ENCODE data around the gene SMURF1.

GRCh38 chr7:99037327-99037940 is 106.5 kb downstream of the SMURF1 start:
- TF ChIP-seq MAFK (IDR thresholded peaks at IDR 0.05; ENCODE audit: low read depth, low read length) (no peak), POLR2A (IDR thresholded peaks at IDR 0.05; ENCODE audit: low read depth, low read length) (no peak), CTCF (conservative IDR thresholded peaks at IDR 0.05; ENCODE audit: low read depth, low read length) (no peak), RAD21 (IDR thresholded peaks at IDR 0.05; ENCODE audit: low read length) (no peak), RCOR1 (IDR thresholded peaks at IDR 0.05; ENCODE audit: insufficient replicate concordance, low read length) (no peak), CEBPB (IDR thresholded peaks at IDR 0.05; ENCODE audit: low read depth, low read length) (no peak), SMC3 (IDR thresholded peaks at IDR 0.05; ENCODE audit: low read depth, low read length) (no peak), USF2 (IDR thresholded peaks at IDR 0.05; ENCODE audit: low read depth, low read length) (no peak), BHLHE40 (IDR thresholded peaks at IDR 0.05; ENCODE audit: low read depth, low read length) (no peak), FOS (IDR thresholded peaks at IDR 0.05; ENCODE audit: low read depth, low read length) (no peak), ELK1 (IDR thresholded peaks at IDR 0.05; ENCODE audit: borderline replicate concordance, low read depth, low read length) (no peak)
